SK-N-SH (cell line): ENCODE data around the gene MMD. TPM values are rescaled to one million over a fixed set of nuclear protein-coding genes. Genes with fewer than 3 reads are reported as not detected.

ENCODE experiments used
- CTCF ChIA-PET: fragments of 300-600, 350-600 bp; formaldehyde crosslinking; extraction: SDS; loops from one replicate; lab custom pipeline; 2021; lab: Yijun Ruan, JAX
- POLR2A ChIA-PET: fragments of 350-600 bp; sonication (Branson Sonifier 250); formaldehyde crosslinking; extraction: SDS; loops from one replicate; lab custom pipeline; 2020; ENCODE audit warnings: antibody characterized with exemption, inconsistent platforms; lab: Yijun Ruan, JAX
- DNase-seq: peaks from one replicate; pipeline ENCODE4 v3.0.0; 2012
- H2AFZ ChIP-seq: fragments of 200-600 bp; sonication (generic); 2 replicates; pipeline ENCODE4 v1.8.1; 2016; ENCODE audit warnings: antibody characterized with exemption, mild to moderate bottlenecking, low read depth
- H3F3A ChIP-seq: fragments of 200-600 bp; sonication (generic); replicated peaks from 2 replicates; pipeline ENCODE3; 2016; ENCODE audit warnings: antibody characterized with exemption, mild to moderate bottlenecking; ENCODE audit not compliant: insufficient read depth
- H3K27ac ChIP-seq, 2 experiments: fragments of 200-500 bp in 1 of 2; fragments of 200-600 bp in 1 of 2; sonication (Bioruptor generic) in 1 of 2; sonication (generic), shearing (Covaris generic) in 1 of 2; 2 replicates each; pipeline versions ENCODE4 v1.5.1 to v1.6.1; 2014 to 2016; ENCODE audit warnings: low read depth in 2 of 2, inconsistent platforms in 1 of 2, low read length in 1 of 2, mild to moderate bottlenecking in 1 of 2, mixed read lengths in 1 of 2
- H3K27me3 ChIP-seq: fragments of 200-600 bp; sonication (generic), shearing (Covaris generic); 2 replicates; pipeline ENCODE4 v1.6.1; 2016; ENCODE audit warnings: mixed run types; ENCODE audit not compliant: insufficient read depth
- H3K36me3 ChIP-seq, 2 experiments: fragments of 200-500 bp in 1 of 2; fragments of 200-600 bp in 1 of 2; sonication (Bioruptor generic) in 1 of 2; sonication (generic) in 1 of 2; replicated peaks in 1 of 2; 2 replicates each; pipeline versions ENCODE3 to v1.5.1; 2014 to 2016; ENCODE audit warnings: low read length in 1 of 2, mild to moderate bottlenecking in 1 of 2; ENCODE audit not compliant: insufficient read depth in 2 of 2, control insufficient read depth in 1 of 2
- H3K4me1 ChIP-seq, 2 experiments: fragments of 200-500 bp in 1 of 2; fragments of 200-600 bp in 1 of 2; sonication (Bioruptor generic) in 1 of 2; sonication (generic), shearing (Covaris generic) in 1 of 2; 2 replicates each; pipeline versions ENCODE4 v1.5.1 to v1.6.1; 2014 to 2016; ENCODE audit warnings: low read depth in 1 of 2, low read length in 1 of 2, mixed run types in 1 of 2; ENCODE audit not compliant: insufficient read depth in 2 of 2, control insufficient read depth in 1 of 2
- H3K4me2 ChIP-seq: fragments of 200-600 bp; sonication (generic), shearing (Covaris generic); 2 replicates; pipeline ENCODE4 v1.6.1; 2017; ENCODE audit warnings: mixed run types
- H3K4me3 ChIP-seq, 2 experiments: fragments of 200-500 bp in 1 of 2; fragments of 200-600 bp in 1 of 2; sonication (Bioruptor generic) in 1 of 2; sonication (generic), shearing (Covaris generic) in 1 of 2; 2 replicates each; pipeline versions ENCODE4 v1.5.1 to v1.8.1; 2014 to 2016; ENCODE audit warnings: low read depth in 2 of 2, inconsistent platforms in 1 of 2, low read length in 1 of 2, mild to moderate bottlenecking in 1 of 2, mixed read lengths in 1 of 2, moderate library complexity in 1 of 2
- H3K79me2 ChIP-seq: fragments of 200-600 bp; sonication (generic); 2 replicates; pipeline ENCODE4 v1.8.1; 2017; ENCODE audit warnings: mild to moderate bottlenecking; ENCODE audit not compliant: insufficient read depth
- H3K9ac ChIP-seq: fragments of 200-600 bp; sonication (generic); 2 replicates; pipeline ENCODE4 v1.6.1; 2017; ENCODE audit warnings: mixed run types
- H3K9me2 ChIP-seq: fragments of 200-600 bp; sonication (generic); 2 replicates; pipeline ENCODE4 v1.6.1; 2017; ENCODE audit warnings: mixed run types
- H3K9me3 ChIP-seq: fragments of 200-600 bp; sonication (generic); 2 replicates; pipeline ENCODE4 v1.6.1; 2017; ENCODE audit warnings: mixed run types, mild to moderate bottlenecking, moderate library complexity
- H4K20me1 ChIP-seq: fragments of 200-600 bp; sonication (generic); 2 replicates; pipeline ENCODE4 v1.6.1; 2017; ENCODE audit warnings: mild to moderate bottlenecking, mixed run types; ENCODE audit not compliant: insufficient read depth
- CHD2 ChIP-seq: fragments of 150-350 bp; IDR thresholded peaks from 2 replicates; pipeline ENCODE4 v1.6.1; 2018; ENCODE audit warnings: low read length; ENCODE audit not compliant: partially characterized antibody
- ELF1 ChIP-seq: IDR thresholded peaks from 2 replicates; pipeline ENCODE4 v1.4.0; 2012
- EP300 ChIP-seq, 2 experiments: IDR thresholded peaks; 2 replicates each; pipeline versions ENCODE4 v1.4.0 to v1.6.1; 2012; ENCODE audit warnings: borderline replicate concordance in 1 of 2, low read depth in 1 of 2, low read length in 1 of 2
- EZH2phosphoT487 ChIP-seq: fragments of 200-600 bp; sonication (generic); IDR thresholded peaks from 2 replicates; pipeline ENCODE4 v1.6.1; 2017; ENCODE audit warnings: low read depth, mixed run types, mild to moderate bottlenecking, antibody characterized with exemption, moderate library complexity, borderline replicate concordance
- FOSL2 ChIP-seq: IDR thresholded peaks from 2 replicates; pipeline ENCODE4 v1.4.0; 2012; ENCODE audit warnings: low read depth, mild to moderate bottlenecking, moderate library complexity, borderline replicate concordance
- FOXJ3 ChIP-seq: sonication (generic); formaldehyde crosslinking; IDR thresholded peaks from 2 replicates; pipeline ENCODE4 v1.5.1; 2020; ENCODE audit warnings: mild to moderate bottlenecking, missing genetic modification reagents
- GABPA ChIP-seq: IDR thresholded peaks from 2 replicates; pipeline ENCODE4 v1.4.0; 2012; ENCODE audit warnings: low read depth, mild to moderate bottlenecking
- GATA2 ChIP-seq: sonication (generic); formaldehyde crosslinking; IDR thresholded peaks from 2 replicates; pipeline ENCODE4 v1.5.0; 2020; ENCODE audit warnings: mild to moderate bottlenecking, missing genetic modification reagents
- JUND ChIP-seq: IDR thresholded peaks from 2 replicates; pipeline ENCODE4 v1.4.0; 2012
- MEF2A ChIP-seq: IDR thresholded peaks from 2 replicates; pipeline ENCODE4 v1.4.0; 2012; ENCODE audit warnings: low read depth, borderline replicate concordance
- NFIC ChIP-seq: IDR thresholded peaks from 2 replicates; pipeline ENCODE4 v1.4.0; 2012; ENCODE audit warnings: borderline replicate concordance
- NRF1 ChIP-seq: IDR thresholded peaks from 2 replicates; pipeline ENCODE4 v1.6.1; 2012; ENCODE audit warnings: low read depth, mild to moderate bottlenecking, low read length
- POLR2AphosphoS5 ChIP-seq: IDR thresholded peaks from 2 replicates; pipeline ENCODE4 v1.6.1; 2012; ENCODE audit warnings: low read depth, low read length
- RAD21 ChIP-seq: IDR thresholded peaks from 2 replicates; pipeline ENCODE4 v1.6.1; 2012; ENCODE audit warnings: mild to moderate bottlenecking, low read length
- RCOR1 ChIP-seq: fragments of 150-350 bp; IDR thresholded peaks from 2 replicates; pipeline ENCODE4 v1.6.1; 2017; ENCODE audit warnings: antibody characterized with exemption, low read length
- RFX5 ChIP-seq: IDR thresholded peaks from 2 replicates; pipeline ENCODE4 v1.6.1; 2012; ENCODE audit warnings: mild to moderate bottlenecking, improper control_type of control experiment, low read length
- RXRA ChIP-seq: IDR thresholded peaks from 2 replicates; pipeline ENCODE4 v1.4.0; 2012; ENCODE audit warnings: low read depth, mild to moderate bottlenecking, borderline replicate concordance
- SMC3 ChIP-seq: IDR thresholded peaks from 2 replicates; pipeline ENCODE4 v1.6.1; 2012; ENCODE audit warnings: low read depth, low read length, improper control_type of control experiment
- TEAD4 ChIP-seq: IDR thresholded peaks from 2 replicates; pipeline ENCODE4 v1.4.0; 2012; ENCODE audit warnings: mild to moderate bottlenecking, borderline replicate concordance; ENCODE audit not compliant: insufficient read depth
- YY1 ChIP-seq: IDR thresholded peaks from 2 replicates; pipeline ENCODE4 v1.4.0; 2012; ENCODE audit warnings: low read depth, mild to moderate bottlenecking
- WGBS: methylation state at CpG from one replicate; pipeline ENCODE4 v1.1.6; 2017; ENCODE audit warnings: low lambda C conversion rate; 5-methylcytosine and 5-hydroxymethylcytosine counted together
- polyA plus RNA-seq, 3 experiments: library from polyadenylated mRNA; depleted of rRNA; stranded (reverse); fragments of >200 nt; gene quantifications; 2 replicates each; pipeline ENCODE4 v1.2.3, GENCODE V29; 2012
- TF ChIP-seq, protein P1 (sequence below): IDR thresholded peaks from 2 replicates; pipeline ENCODE4 v1.4.0; 2012; ENCODE audit warnings: low read depth
- TF ChIP-seq, protein P2 (sequence below): fragments of 150-350 bp; IDR thresholded peaks from 2 replicates; pipeline ENCODE4 v1.6.1; 2017; ENCODE audit warnings: antibody characterized with exemption, low read length, low read depth, borderline replicate concordance
- TF ChIP-seq, protein P3 (sequence below): fragments of 200-600 bp; sonication (generic); IDR thresholded peaks from 2 replicates; pipeline ENCODE4 v1.6.1; 2017; ENCODE audit warnings: antibody characterized with exemption, mild to moderate bottlenecking, moderate library complexity

MMD gene
- polyA plus RNA-seq, 1 of the 3 experiments (the other 2 are of a cell fraction), result 10.9 TPM

DNA sequence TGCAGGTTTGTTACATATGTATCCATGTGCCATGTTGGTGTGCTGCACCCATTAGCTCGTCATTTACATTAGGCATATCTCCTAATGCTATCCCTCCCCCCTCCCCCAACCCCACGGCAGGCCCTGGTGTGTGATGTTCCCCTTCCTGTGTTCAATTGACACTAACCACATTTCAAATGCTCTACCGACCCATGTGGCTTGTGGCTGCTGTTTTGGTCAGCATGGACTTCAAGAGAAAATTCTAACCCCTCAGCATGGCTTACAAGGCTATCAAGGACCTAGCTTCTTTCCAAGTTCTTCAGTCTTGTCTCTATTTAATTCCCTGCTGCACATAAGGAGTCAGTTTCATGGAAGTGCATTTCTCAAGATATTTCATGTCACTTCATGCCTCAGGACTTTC, 52.9 kb downstream of the MMD start:
- H3K36me3 ChIP-seq, result no peaks in the 10 kb centered on the region
- CTCF ChIA-PET, result interaction anchor here (1.1 to 5.6 kb wide), 5 partner anchors 12 to 273 kb away, joined by 3 to 42 read pairs (median 4); no protein-coding TSS in a partner anchor
- no peak overlapping the region for H2AFZ ChIP-seq
- DNase-seq, result no peak
- H3K79me2 ChIP-seq, result no peaks in the 10 kb centered on the region
- H3K4me2 ChIP-seq, result no peak overlapping the region
- no peak overlapping the region for H3K9ac ChIP-seq
- H4K20me1 ChIP-seq, result no peaks in the 10 kb centered on the region
- H3K27me3 ChIP-seq, result no peaks in the 10 kb centered on the region
- no peaks in the 10 kb centered on the region for H3K9me3 ChIP-seq
- POLR2A ChIA-PET, result no interaction called here
- H3K4me3 ChIP-seq, result no peak overlapping the region
- peaks cover 0 to 6% of the 10 kb centered on the region in 2 experiments; a peak in 2 of 4 replicates for H3K4me1 ChIP-seq
- H3F3A ChIP-seq, result no peaks in the 10 kb centered on the region
- TF ChIP-seq FOXJ3 (CRISPR knock-in tag) (no peak), EZH2phosphoT487 (no peak), RFX5 (no peak), JUND (no peak), MEF2A (no peak), RXRA (no peak), GABPA (no peak), NRF1 (no peak), ELF1 (no peak), TEAD4 (no peak), POLR2AphosphoS5 (no peak), RAD21 (no peak), FOSL2 (no peak)
- TF ChIP-seq, protein P1, sequence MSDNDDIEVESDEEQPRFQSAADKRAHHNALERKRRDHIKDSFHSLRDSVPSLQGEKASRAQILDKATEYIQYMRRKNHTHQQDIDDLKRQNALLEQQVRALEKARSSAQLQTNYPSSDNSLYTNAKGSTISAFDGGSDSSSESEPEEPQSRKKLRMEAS, result no peak
- TF ChIP-seq, protein P2, sequence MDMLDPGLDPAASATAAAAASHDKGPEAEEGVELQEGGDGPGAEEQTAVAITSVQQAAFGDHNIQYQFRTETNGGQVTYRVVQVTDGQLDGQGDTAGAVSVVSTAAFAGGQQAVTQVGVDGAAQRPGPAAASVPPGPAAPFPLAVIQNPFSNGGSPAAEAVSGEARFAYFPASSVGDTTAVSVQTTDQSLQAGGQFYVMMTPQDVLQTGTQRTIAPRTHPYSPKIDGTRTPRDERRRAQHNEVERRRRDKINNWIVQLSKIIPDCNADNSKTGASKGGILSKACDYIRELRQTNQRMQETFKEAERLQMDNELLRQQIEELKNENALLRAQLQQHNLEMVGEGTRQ, result no peak
- TF ChIP-seq, protein P3, sequence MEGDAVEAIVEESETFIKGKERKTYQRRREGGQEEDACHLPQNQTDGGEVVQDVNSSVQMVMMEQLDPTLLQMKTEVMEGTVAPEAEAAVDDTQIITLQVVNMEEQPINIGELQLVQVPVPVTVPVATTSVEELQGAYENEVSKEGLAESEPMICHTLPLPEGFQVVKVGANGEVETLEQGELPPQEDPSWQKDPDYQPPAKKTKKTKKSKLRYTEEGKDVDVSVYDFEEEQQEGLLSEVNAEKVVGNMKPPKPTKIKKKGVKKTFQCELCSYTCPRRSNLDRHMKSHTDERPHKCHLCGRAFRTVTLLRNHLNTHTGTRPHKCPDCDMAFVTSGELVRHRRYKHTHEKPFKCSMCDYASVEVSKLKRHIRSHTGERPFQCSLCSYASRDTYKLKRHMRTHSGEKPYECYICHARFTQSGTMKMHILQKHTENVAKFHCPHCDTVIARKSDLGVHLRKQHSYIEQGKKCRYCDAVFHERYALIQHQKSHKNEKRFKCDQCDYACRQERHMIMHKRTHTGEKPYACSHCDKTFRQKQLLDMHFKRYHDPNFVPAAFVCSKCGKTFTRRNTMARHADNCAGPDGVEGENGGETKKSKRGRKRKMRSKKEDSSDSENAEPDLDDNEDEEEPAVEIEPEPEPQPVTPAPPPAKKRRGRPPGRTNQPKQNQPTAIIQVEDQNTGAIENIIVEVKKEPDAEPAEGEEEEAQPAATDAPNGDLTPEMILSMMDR, result no peak
- TF ChIP-seq, all 33 proteins: peak for 0
- no peak overlapping the region for H3K27ac ChIP-seq
- H3K9me2 ChIP-seq, result no peaks in the 10 kb centered on the region
- 36% methylated on average over 3 of the region's 3 CpGs for WGBS

DNA sequence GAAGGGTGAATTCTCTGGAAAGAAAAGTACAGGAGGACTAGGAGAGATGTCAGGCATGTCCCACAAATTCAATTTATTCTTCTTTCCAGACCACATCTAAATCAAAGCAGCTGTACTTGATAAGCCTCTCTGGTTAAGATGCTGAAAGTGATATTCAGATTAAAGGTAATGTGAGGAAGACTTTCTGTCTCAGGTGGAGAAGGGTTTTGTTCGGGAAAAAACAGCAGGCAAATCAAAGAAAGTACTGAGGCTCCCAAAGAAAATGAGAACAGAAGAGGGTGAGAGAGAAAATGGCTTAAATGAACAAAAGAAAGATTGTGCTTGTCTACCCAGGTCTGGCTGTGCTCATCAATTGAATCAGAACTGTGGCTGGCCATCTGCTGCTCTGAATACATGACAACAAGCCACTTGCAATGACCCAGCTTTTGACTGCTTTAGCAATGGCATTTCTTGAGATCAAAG, 55.6 kb downstream of the MMD start:
- Histone ChIP-seq H3K36me3 (no peaks in the 10 kb centered on the region), H3K9ac (no peak overlapping the region)
- TF ChIP-seq RFX5 (peak; percentile 52; the same call in 1 of the 2 replicates), NFIC (no peak), CHD2 (peak; percentile 55), RXRA (no peak), FOXJ3 (CRISPR knock-in tag) (peak; percentile 81; the same call in 1 of the 2 replicates), GATA2 (peak; percentile 97), RAD21 (no peak; the same call in 1 of the 2 replicates), RCOR1 (peak; percentile 89), NRF1 (no peak), YY1 (no peak), SMC3 (no peak), EP300 (IDR thresholded peaks at IDR 0.05; ENCODE audit: borderline replicate concordance in 1 of 2, low read depth in 1 of 2, low read length in 1 of 2) (peak in 1 of 2 experiments; percentile 92; a peak in 2 of 4 replicates)
- TF ChIP-seq, protein P3, result no peak

More for the DNA sequence above, 55.6 kb downstream of the MMD start:
- POLR2A ChIA-PET, result no interaction called here
- Histone ChIP-seq H2AFZ (no peak overlapping the region), H3F3A (no peaks in the 10 kb centered on the region), H3K27me3 (no peaks in the 10 kb centered on the region), H4K20me1 (no peaks in the 10 kb centered on the region), H3K9me3 (no peaks in the 10 kb centered on the region), H3K27ac (peak overlapping the region in 1 of 2 experiments; percentile 87; a peak in 2 of 4 replicates), H3K4me3 (no peak overlapping the region), H3K9me2 (no peaks in the 10 kb centered on the region), H3K79me2 (no peaks in the 10 kb centered on the region), H3K4me1 (peaks cover 0 to 6% of the 10 kb centered on the region in 2 experiments; a peak in 2 of 4 replicates), H3K4me2 (no peak overlapping the region)
- CTCF ChIA-PET, result interaction anchor here (0.7 to 5.6 kb wide), 9 partner anchors 10 to 374 kb away, joined by 3 to 42 read pairs (median 4); no protein-coding TSS in a partner anchor
- peak; percentile 60 for DNase-seq
- 25% methylated on average over 1 of the region's 1 CpG for WGBS
